ENCODE results near the gene FAM219A.
"Not testable (repeated sequence)": the region's sequence is repeated elsewhere in the genome, so short reads cannot be mapped to it uniquely, and the experiment has no call there.

- TF ChIP-seq CTCF (IDR thresholded peaks at IDR 0.05; ENCODE audit: low read depth, low read length); POLR2A (IDR thresholded peaks at IDR 0.05; ENCODE audit: extremely low read depth, insufficient read length): not testable (repeated sequence)
These were observed 90.5 kb downstream of the FAM219A start for GRCh38 chr9:34367751-34368410.
